Caco-2 (cell line): ENCODE results near the gene ADCY1. TPM values are rescaled to one million over a fixed set of nuclear protein-coding genes. Genes with fewer than 3 reads are reported as not detected.

Experiments used
- BruUV-seq: library from RNA; stranded (reverse); fragments of 400-500 nt; replicated peaks from 2 replicates; lab custom pipeline; 2021; lab: Mats Ljungman, UMichigan
- CTCF ChIA-PET: fragments of 300-600 bp; sonication (Branson Sonifier 250); formaldehyde crosslinking; loops from one replicate; lab custom pipeline; 2022; ENCODE audit warnings: antibody characterized with exemption; lab: Charles Lee
- POLR2A ChIA-PET: fragments of 300-600 bp; sonication (Branson Sonifier 250); formaldehyde crosslinking; loops from one replicate; lab custom pipeline; 2022; ENCODE audit warnings: antibody characterized with exemption; lab: Charles Lee
- DNase-seq, 2 experiments: peaks; one replicate each; pipeline versions ENCODE4 v3.0.0 to v3.0.0-alpha.2; 2020 to 2022
- H3K27me3 ChIP-seq: replicated peaks from 2 replicates; pipeline ENCODE4 v1.6.0; 2011; ENCODE audit warnings: low read length; ENCODE audit not compliant: control insufficient read depth, insufficient read depth
- H3K36me3 ChIP-seq: 2 replicates; pipeline ENCODE4 v1.5.1; 2011; ENCODE audit warnings: low read length; ENCODE audit not compliant: control insufficient read depth, insufficient read depth
- H3K4me1 ChIP-seq: fragments of 250-450 bp; sonication (Bioruptor Pico); 2 replicates; pipeline ENCODE4 v1.5.1; 2020; ENCODE audit warnings: mild to moderate bottlenecking
- H3K4me3 ChIP-seq: 2 replicates; pipeline ENCODE4 v1.5.1; 2011; ENCODE audit warnings: low read depth, mild to moderate bottlenecking, control low read depth, low read length
- H3K9me3 ChIP-seq: fragments of 250-450 bp; sonication (Bioruptor Pico); 2 replicates; pipeline ENCODE4 v1.5.1; 2020; ENCODE audit warnings: mild to moderate bottlenecking, moderate library complexity
- H3K27ac Mint-ChIP-seq: one replicate; pipeline ENCODE4 v1.8.0; 2022; ENCODE audit warnings: mixed read lengths; ENCODE audit not compliant: unreplicated experiment
- H3K27me3 Mint-ChIP-seq: one replicate; pipeline ENCODE4 v1.8.0; 2022; ENCODE audit warnings: mixed read lengths; ENCODE audit not compliant: insufficient read depth, unreplicated experiment
- H3K36me3 Mint-ChIP-seq: one replicate; pipeline ENCODE4 v1.8.0; 2022; ENCODE audit warnings: mild to moderate bottlenecking, mixed read lengths; ENCODE audit not compliant: insufficient read depth, unreplicated experiment
- H3K4me1 Mint-ChIP-seq: one replicate; pipeline ENCODE4 v1.8.0; 2022; ENCODE audit warnings: low read depth, mixed read lengths; ENCODE audit not compliant: unreplicated experiment
- H3K4me3 Mint-ChIP-seq: one replicate; pipeline ENCODE4 v1.8.0; 2022; ENCODE audit warnings: mild to moderate bottlenecking, moderate library complexity, mixed read lengths; ENCODE audit not compliant: unreplicated experiment
- H3K9me3 Mint-ChIP-seq: one replicate; pipeline ENCODE4 v1.8.0; 2022; ENCODE audit warnings: mixed read lengths; ENCODE audit not compliant: unreplicated experiment
- intact Hi-C: fragments of 100-400 bp; cut with micrococcal nuclease; formaldehyde crosslinking; loops from one replicate; pipeline ENCODE4 v1.10.0; 2022; ENCODE audit not compliant: unreplicated experiment
- total RNA-seq: library from RNA; stranded (reverse); gene quantifications from 2 replicates; pipeline ENCODE4 v1.2.3, GENCODE V29; 2022
- TF ChIP-seq, protein P1 (sequence below), 2 experiments: fragments of 200-600 bp in 1 of 2; IDR thresholded peaks; 1 replicate in 1 of 2; 2 replicates in 1 of 2; pipeline versions ENCODE4 v1.5.1 to v1.8.0; 2011 to 2022; ENCODE audit warnings: antibody characterized with exemption in 1 of 2, control low read depth in 1 of 2, inconsistent platforms in 1 of 2, low read depth in 1 of 2, low read length in 1 of 2, mild to moderate bottlenecking in 1 of 2, moderate library complexity in 1 of 2; ENCODE audit not compliant: insufficient read depth in 1 of 2, severe bottlenecking in 1 of 2, unreplicated experiment in 1 of 2

Gene ADCY1
- total RNA-seq, 1 experiment from 2014 or later: 2.9 TPM

DNA sequence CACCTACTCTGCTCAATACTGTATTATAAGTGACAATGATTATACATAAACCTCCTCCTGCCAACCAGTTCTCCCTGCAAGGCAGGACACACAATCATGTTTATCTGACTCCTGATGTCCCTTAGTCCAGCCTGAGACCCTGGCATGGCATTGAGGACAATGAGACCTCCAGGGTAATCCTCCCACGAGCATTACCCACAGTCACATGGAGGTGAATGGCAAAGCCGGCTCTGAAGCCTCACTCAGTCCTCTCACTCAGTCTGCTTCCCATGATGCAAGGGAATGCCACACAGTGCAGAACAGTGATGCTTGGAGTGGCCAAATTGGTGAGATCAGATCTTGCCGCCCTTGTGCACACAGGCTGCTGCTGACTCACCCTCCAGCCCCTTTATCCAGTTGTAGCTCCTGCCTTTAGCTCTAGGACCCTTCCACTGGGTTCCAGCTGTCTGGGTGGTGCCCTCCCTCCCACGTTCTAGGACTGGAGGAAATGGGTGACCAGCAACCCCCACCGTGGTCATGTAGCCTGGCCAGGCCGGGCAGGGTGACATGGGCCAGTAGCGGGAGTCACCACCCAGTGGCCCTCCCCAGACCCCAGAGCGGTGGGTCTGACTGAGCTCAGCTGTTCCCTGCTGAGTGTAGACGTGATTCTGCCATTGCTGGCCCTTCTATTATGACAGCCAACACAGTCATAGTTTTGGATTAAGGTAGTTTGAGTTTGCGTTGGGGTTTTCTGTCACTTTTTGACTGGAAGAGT, 5.5 kb upstream of the ADCY1 start:
- no peak overlapping the region for H3K4me3 ChIP-seq
- DNase-seq: no peak
- Mint-ChIP-seq H3K9me3 (no peaks in the 10 kb centered on the region), H3K27me3 (peaks cover 47% of the 10 kb centered on the region), H3K27ac (no peak overlapping the region), H3K4me1 (no peaks in the 10 kb centered on the region), H3K4me3 (no peak overlapping the region), H3K36me3 (no peaks in the 10 kb centered on the region)
- TF ChIP-seq, protein P1, sequence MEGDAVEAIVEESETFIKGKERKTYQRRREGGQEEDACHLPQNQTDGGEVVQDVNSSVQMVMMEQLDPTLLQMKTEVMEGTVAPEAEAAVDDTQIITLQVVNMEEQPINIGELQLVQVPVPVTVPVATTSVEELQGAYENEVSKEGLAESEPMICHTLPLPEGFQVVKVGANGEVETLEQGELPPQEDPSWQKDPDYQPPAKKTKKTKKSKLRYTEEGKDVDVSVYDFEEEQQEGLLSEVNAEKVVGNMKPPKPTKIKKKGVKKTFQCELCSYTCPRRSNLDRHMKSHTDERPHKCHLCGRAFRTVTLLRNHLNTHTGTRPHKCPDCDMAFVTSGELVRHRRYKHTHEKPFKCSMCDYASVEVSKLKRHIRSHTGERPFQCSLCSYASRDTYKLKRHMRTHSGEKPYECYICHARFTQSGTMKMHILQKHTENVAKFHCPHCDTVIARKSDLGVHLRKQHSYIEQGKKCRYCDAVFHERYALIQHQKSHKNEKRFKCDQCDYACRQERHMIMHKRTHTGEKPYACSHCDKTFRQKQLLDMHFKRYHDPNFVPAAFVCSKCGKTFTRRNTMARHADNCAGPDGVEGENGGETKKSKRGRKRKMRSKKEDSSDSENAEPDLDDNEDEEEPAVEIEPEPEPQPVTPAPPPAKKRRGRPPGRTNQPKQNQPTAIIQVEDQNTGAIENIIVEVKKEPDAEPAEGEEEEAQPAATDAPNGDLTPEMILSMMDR (IDR thresholded peaks at IDR 0.05; ENCODE audit: insufficient read depth in 1 of 2, low read depth in 1 of 2, low read length in 1 of 2, severe bottlenecking in 1 of 2, unreplicated experiment in 1 of 2): no peak
- ChIA-PET POLR2A (no interaction called here), CTCF (no interaction called here)
- BruUV-seq: no TSS peak
- intact Hi-C loops: no loop called here
- no peaks in the 10 kb centered on the region for H3K36me3 ChIP-seq
- H3K27me3 ChIP-seq: no peaks in the 10 kb centered on the region
- H3K9me3 ChIP-seq: no peaks in the 10 kb centered on the region
- H3K4me1 ChIP-seq: no peaks in the 10 kb centered on the region

DNA sequence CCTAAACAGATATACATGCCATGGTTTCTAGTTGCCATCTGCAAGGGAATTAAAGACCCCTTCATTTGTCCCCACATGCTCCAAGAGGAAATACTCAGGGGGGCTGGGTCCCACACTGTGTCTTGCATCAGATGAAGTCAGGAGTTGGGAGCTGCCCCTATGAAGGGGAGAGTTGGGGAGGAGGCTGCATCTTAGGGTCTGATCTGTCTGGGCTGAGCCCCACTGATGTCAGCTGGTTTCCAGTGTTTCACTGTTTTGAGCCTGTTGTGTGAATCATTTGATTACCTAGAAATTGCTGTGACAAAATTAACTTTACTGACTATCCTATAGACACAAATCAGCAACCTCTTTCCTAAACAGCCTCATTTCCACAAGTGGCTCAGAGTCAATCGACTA, 4.9 kb upstream of the ADCY1 start:
- no peaks in the 10 kb centered on the region for H3K9me3 ChIP-seq
- H3K4me3 ChIP-seq: no peak overlapping the region
- H3K9me3 Mint-ChIP-seq: no peaks in the 10 kb centered on the region
- no peaks in the 10 kb centered on the region for H3K27me3 ChIP-seq
- no peak overlapping the region for H3K27ac Mint-ChIP-seq
- TF ChIP-seq, protein P1 (IDR thresholded peaks at IDR 0.05; ENCODE audit: insufficient read depth in 1 of 2, low read depth in 1 of 2, low read length in 1 of 2, severe bottlenecking in 1 of 2, unreplicated experiment in 1 of 2): no peak
- no peak overlapping the region for H3K4me3 Mint-ChIP-seq
- POLR2A ChIA-PET: no interaction called here
- H3K36me3 ChIP-seq: no peaks in the 10 kb centered on the region
- intact Hi-C loops: no loop called here
- no peak for DNase-seq
- CTCF ChIA-PET: no interaction called here
- no peaks in the 10 kb centered on the region for H3K36me3 Mint-ChIP-seq
- peaks cover 45% of the 10 kb centered on the region for H3K27me3 Mint-ChIP-seq
- no peaks in the 10 kb centered on the region for H3K4me1 ChIP-seq
- no TSS peak for BruUV-seq
- H3K4me1 Mint-ChIP-seq: no peaks in the 10 kb centered on the region

DNA sequence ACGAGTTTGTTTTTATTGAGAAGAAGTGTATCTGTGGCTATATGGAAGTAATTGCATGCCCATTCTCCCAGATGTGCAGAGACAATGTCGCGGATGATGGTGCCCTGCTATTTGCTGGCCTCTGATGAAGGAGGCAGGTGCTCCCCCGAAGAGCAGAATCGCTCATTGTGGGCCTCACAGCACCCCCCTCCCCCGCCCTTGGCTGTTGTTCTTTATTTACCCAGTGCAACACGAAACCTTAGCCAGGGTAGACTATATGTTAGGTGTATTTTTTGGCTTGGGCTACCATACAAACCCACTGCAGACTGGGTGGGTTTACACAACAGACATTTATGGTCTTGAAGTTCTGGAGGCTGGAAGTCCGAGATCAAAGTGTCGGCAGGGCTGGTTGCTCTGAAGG, 3.4 kb upstream of the ADCY1 start:
- intact Hi-C loops: no loop called here
- BruUV-seq: no TSS peak
- CTCF ChIA-PET: no interaction called here

More for the DNA sequence above, 3.4 kb upstream of the ADCY1 start:
- H3K4me1 Mint-ChIP-seq: no peaks in the 10 kb centered on the region
- H3K9me3 ChIP-seq: no peaks in the 10 kb centered on the region
- H3K27me3 Mint-ChIP-seq: peaks cover 37% of the 10 kb centered on the region
- no peaks in the 10 kb centered on the region for H3K4me1 ChIP-seq
- H3K27ac Mint-ChIP-seq: no peak overlapping the region
- H3K36me3 ChIP-seq: no peaks in the 10 kb centered on the region
- no peak overlapping the region for H3K4me3 ChIP-seq
- TF ChIP-seq, protein P1 (IDR thresholded peaks at IDR 0.05; ENCODE audit: insufficient read depth in 1 of 2, low read depth in 1 of 2, low read length in 1 of 2, severe bottlenecking in 1 of 2, unreplicated experiment in 1 of 2): no peak
- POLR2A ChIA-PET: no interaction called here
- no peak overlapping the region for H3K4me3 Mint-ChIP-seq
- no peaks in the 10 kb centered on the region for H3K9me3 Mint-ChIP-seq
- no peak for DNase-seq
- peaks cover 6% of the 10 kb centered on the region for H3K36me3 Mint-ChIP-seq
- H3K27me3 ChIP-seq: no peaks in the 10 kb centered on the region; the same call in 1 of the 2 replicates
